Measurements from ENCODE around the gene PKP4.

The PKP4 gene

DNA sequence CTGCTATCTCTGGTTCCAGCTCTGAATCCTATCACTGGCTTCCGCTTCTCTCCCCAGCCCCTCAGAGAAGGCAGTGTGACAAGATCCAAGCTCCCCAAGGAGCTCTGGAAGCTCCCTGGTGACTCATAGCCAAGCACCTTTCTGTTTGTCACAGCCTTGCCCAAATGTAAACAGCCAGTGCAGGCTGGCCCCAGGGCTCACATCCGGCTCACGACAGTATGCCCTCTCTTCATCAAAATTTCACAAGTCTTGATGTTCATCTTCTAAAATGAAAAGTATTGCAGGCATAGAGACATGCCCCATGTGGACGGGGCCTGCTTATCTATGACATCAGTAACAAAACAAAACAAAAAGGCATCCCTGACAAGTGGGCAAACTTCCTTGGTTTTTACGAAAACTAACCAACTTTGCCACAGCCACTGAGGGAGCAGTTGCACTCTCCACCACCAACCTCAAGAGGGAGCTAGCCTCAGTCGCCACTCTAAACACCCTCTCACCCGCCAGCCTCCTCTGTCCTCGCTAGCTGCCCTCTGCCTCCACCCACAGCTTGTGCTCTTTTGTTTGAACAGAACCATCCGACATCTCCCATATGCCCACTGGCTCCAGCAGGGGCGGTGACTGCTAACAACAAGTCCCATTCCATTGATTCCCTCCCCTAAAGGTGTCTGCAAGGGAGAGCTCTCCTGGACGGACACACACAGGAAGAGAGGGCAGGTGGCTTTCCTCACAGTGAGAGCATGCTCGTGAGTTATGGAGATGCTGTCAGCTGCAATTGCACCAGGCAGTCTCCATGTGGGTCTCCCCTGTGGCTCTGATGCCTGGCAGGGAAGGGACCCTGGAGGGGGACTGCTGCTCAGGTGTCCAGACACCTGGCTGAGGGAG lies 267.4 kb downstream of the PKP4 start:
- DNase-seq = no peak

DNA sequence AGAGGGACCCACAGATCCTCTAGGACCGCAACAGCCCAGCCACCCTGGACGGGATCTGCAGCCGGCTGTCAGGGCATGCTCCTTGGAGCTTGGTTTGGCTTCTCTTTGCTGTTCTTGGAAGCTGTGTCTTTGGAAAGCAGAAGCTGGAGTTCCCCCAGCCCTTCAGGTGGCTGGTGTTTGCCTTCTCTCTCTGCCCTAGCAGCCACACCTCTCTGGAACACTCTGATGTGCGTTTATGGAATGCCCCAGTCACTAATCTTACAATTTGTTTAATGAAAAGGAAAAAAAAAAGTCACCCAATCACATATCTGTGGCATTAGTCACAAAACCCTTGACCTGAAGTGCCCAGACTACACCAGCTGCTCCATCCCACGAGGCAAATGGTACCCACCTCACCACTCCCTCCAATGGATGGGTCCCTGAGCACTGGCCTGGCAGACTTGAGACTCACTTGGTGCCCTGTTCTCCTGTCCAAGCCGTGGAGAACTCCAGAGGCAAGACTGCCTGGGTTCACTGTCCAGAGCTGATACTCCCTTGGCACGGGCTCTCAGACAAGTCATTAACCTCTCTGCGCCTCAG lies 268.1 kb downstream of the PKP4 start:
- no peak for DNase-seq

GRCh38 chr2:158725441-158725891 lies 268.7 kb downstream of the PKP4 start:
- DNase-seq = no peak

DNA sequence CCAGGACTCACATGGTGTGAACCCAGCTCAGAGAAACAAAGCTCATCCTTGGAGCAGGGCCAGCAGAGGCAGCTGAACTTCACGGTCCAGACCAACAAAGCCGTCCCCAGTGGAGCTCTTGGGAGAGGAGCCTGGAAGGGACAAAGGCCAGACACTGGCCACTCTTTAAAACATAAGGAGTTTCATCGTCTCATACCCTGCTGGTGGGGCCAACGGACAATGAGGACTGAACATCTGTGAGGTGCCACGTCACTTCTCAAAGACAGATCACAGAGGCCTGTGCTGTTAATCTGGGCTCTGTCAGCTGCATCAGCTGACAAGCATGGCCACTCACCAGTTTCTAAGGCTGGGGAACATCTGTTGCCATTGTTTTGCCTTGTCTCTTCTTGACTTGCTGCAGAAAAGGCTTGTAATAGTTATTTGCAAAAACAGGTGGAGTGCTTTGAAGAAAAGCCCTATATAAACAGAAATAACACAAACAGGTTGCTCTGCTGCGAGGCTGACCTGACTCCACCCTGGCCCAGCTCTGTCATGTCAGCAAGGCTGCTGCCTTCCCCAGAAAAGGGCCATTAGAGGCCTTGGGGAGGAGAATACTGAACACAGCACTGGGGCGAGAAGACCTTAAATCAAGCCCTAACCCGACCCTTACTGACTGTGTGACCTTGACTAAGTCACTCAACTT lies 270.3 kb downstream of the PKP4 start:
- no peak for DNase-seq

DNA sequence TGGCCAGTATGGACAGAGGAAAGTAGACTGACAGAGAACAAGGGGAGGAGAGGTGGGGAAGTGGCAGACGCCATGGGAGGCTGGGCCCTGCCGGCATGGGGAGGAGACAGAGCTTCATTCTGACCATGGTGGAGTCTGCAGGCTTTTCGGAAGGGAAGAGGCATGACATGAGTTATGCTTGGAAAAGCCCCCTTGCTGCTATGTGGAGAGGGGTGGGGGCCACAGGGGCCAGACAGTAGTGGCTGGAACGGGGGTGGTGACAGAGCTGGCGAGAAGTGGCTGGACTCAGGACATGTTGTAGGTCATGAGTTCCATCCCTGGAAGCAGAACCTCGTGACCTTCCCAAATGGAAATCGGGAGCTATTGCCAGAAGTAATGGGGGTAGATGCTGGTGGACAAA lies 271.7 kb downstream of the PKP4 start:
- no peak for DNase-seq

GRCh38 chr2:158729451-158729850 lies 272.7 kb downstream of the PKP4 start:
- no peak for DNase-seq

GRCh38 chr2:158729873-158730620 lies 273.3 kb downstream of the PKP4 start:
- DNase-seq = no peak

- no peak for DNase-seq
Measured at GRCh38 chr2:158730621-158731140, 273.9 kb downstream of the PKP4 start.

GRCh38 chr2:158731386-158731785 lies 274.6 kb downstream of the PKP4 start:
- DNase-seq = no peak
